ENCODE data around the gene ZC3H12A. TPM values are rescaled to one million over a fixed set of nuclear protein-coding genes. Genes with fewer than 3 reads are reported as not detected.
A peak's percentile ranks its signal among the peaks of the same experiment; 100 is the strongest.

Gene ZC3H12A
- total RNA-seq, 2 experiments from 2014 or later = 164 to 165 TPM

GRCh38 chr1:37477198-37477931, 3.0 kb downstream of the ZC3H12A start:
- H3K4me1 ChIP-seq (ENCODE audit: insufficient read depth, low read length) = peaks cover 85% of the 10 kb centered on the region
- H3K27ac Mint-ChIP-seq = peak overlapping the region; percentile 100
- H3K27me3 ChIP-seq (ENCODE audit: control insufficient read depth in 1 of 2, insufficient read depth in 2 of 2, low read length in 2 of 2) = no peaks in the 10 kb centered on the region
- no peaks in the 10 kb centered on the region for H3K27me3 Mint-ChIP-seq
- peak overlapping the region; percentile 97 for H3K4me3 Mint-ChIP-seq
- peak overlapping the region; percentile 95 to 97 for H3K27ac ChIP-seq (ENCODE audit: low read depth in 1 of 2, low read length in 2 of 2)
- peak overlapping the region; percentile 92 for H3K4me3 ChIP-seq (ENCODE audit: low read length)
- H3K9me3 Mint-ChIP-seq = no peaks in the 10 kb centered on the region
- H3K36me3 Mint-ChIP-seq (ENCODE audit: low read depth) = peaks cover 85% of the 10 kb centered on the region
- H3K9me3 ChIP-seq (ENCODE audit: control insufficient read depth in 1 of 2, insufficient read depth in 1 of 2, low read length in 2 of 2) = no peaks in the 10 kb centered on the region
- peaks cover 63% of the 10 kb centered on the region for H3K36me3 ChIP-seq (ENCODE audit: insufficient read depth, low read length)
- ATAC-seq (ENCODE audit: poor library complexity) = peak; percentile 48
- POLR2A ChIA-PET = interaction anchor here (0.9 to 10.8 kb wide), 5 partner anchors 9 to 76 kb away, joined by 3 to 136 read pairs (median 9); partner anchors contain the start of genes MEAF6 and SNIP1
- TF ChIP-seq CTCF (IDR thresholded peaks at IDR 0.05) = no peak
- H3K4me1 Mint-ChIP-seq (ENCODE audit: low read depth) = peaks cover 63% of the 10 kb centered on the region
- intact Hi-C loops (cut with DNase I, micrococcal nuclease) = loop anchor here in 1 of 2 experiments (5.0 kb wide), 2 partner anchors 75 to 1385 kb away; partner anchors contain the start of gene SNIP1
- CTCF ChIA-PET = interaction anchor here (1.1 to 4.1 kb wide), 5 partner anchors 10 to 37 kb away, joined by 3 to 54 read pairs (median 6); partner anchors contain the start of gene MEAF6
- peak; percentile 59 to 97 (median 74) for DNase-seq

- Histone ChIP-seq H3K27me3 (ENCODE audit: control insufficient read depth in 1 of 2, insufficient read depth in 2 of 2, low read length in 2 of 2) (no peaks in the 10 kb centered on the region), H3K4me3 (ENCODE audit: low read length) (peak overlapping the region; percentile 92), H3K27ac (ENCODE audit: low read depth in 1 of 2, low read length in 2 of 2) (peak overlapping the region; percentile 95 to 97), H3K9me3 (ENCODE audit: control insufficient read depth in 1 of 2, insufficient read depth in 1 of 2, low read length in 2 of 2) (no peaks in the 10 kb centered on the region), H3K36me3 (ENCODE audit: insufficient read depth, low read length) (peaks cover 69% of the 10 kb centered on the region), H3K4me1 (ENCODE audit: insufficient read depth, low read length) (peaks cover 79% of the 10 kb centered on the region)
- Mint-ChIP-seq H3K27ac (peak overlapping the region; percentile 100), H3K9me3 (no peaks in the 10 kb centered on the region), H3K36me3 (ENCODE audit: low read depth) (peaks cover 87% of the 10 kb centered on the region), H3K27me3 (no peaks in the 10 kb centered on the region), H3K4me1 (ENCODE audit: low read depth) (peaks cover 62% of the 10 kb centered on the region), H3K4me3 (peak overlapping the region; percentile 97)
- CTCF ChIA-PET = interaction anchor here (1.1 to 4.1 kb wide), 5 partner anchors 9 to 36 kb away, joined by 3 to 54 read pairs (median 6); partner anchors contain the start of gene MEAF6
- intact Hi-C loops (cut with DNase I, micrococcal nuclease) = loop anchor here (2.0 to 5.0 kb wide), 3 partner anchors 37 to 1384 kb away; partner anchors contain the start of genes MEAF6 (in 1 of the 2) and SNIP1 (in 1 of the 2)
- POLR2A ChIA-PET = interaction anchor here (0.8 to 10.8 kb wide), 6 partner anchors 9 to 37 kb away, joined by 3 to 136 read pairs (median 21); partner anchors contain the start of gene MEAF6
- TF ChIP-seq CTCF (IDR thresholded peaks at IDR 0.05) = no peak
- DNase-seq (peak in 2 of 14 experiments; percentile 15 to 32), ATAC-seq (ENCODE audit: poor library complexity) (no peak)
Measured at GRCh38 chr1:37477946-37478345, 3.6 kb downstream of the ZC3H12A start.

- no peak for TF ChIP-seq CTCF (IDR thresholded peaks at IDR 0.05)
- intact Hi-C loops (cut with DNase I, micrococcal nuclease) = loop anchor here (2.0 to 5.0 kb wide), 3 partner anchors 36 to 1384 kb away; partner anchors contain the start of genes MEAF6 (in 1 of the 2) and SNIP1 (in 1 of the 2)
- Histone ChIP-seq H3K9me3 (ENCODE audit: control insufficient read depth in 1 of 2, insufficient read depth in 1 of 2, low read length in 2 of 2) (no peaks in the 10 kb centered on the region), H3K27ac (ENCODE audit: low read depth in 1 of 2, low read length in 2 of 2) (peak overlapping the region; percentile 95 to 97), H3K27me3 (ENCODE audit: control insufficient read depth in 1 of 2, insufficient read depth in 2 of 2, low read length in 2 of 2) (no peaks in the 10 kb centered on the region), H3K4me1 (ENCODE audit: insufficient read depth, low read length) (peaks cover 74% of the 10 kb centered on the region), H3K36me3 (ENCODE audit: insufficient read depth, low read length) (peaks cover 74% of the 10 kb centered on the region), H3K4me3 (ENCODE audit: low read length) (peak overlapping the region; percentile 92)
- Mint-ChIP-seq H3K27me3 (no peaks in the 10 kb centered on the region), H3K36me3 (ENCODE audit: low read depth) (peaks cover 87% of the 10 kb centered on the region), H3K4me1 (ENCODE audit: low read depth) (peaks cover 56% of the 10 kb centered on the region), H3K27ac (peak overlapping the region; percentile 100), H3K9me3 (no peaks in the 10 kb centered on the region), H3K4me3 (peak overlapping the region; percentile 97)
- ChIA-PET POLR2A (interaction anchor here (0.7 to 10.8 kb wide), 10 partner anchors 8 to 330 kb away, joined by 3 to 136 read pairs (median 7); partner anchors contain the start of genes C1orf122, MEAF6, SNIP1 and YRDC), CTCF (interaction anchor here (0.6 to 4.1 kb wide), 5 partner anchors 9 to 36 kb away, joined by 3 to 54 read pairs (median 6); partner anchors contain the start of gene MEAF6)
- DNase-seq = peak in 10 of 14 experiments; percentile 18 to 76 (median 48)
- peak; percentile 31 for ATAC-seq (ENCODE audit: poor library complexity)
Measured at GRCh38 chr1:37478451-37478881, 4.1 kb downstream of the ZC3H12A start.

Data from CD4-positive, alpha-beta T cell (primary cell).